GM06990 (cell line): ENCODE results near the gene NRARP.

Experiments
- DNase-seq: peaks from one replicate; pipeline ENCODE4 v3.0.0-alpha.2; 2011; ENCODE audit not compliant: insufficient read length; ENCODE audit errors: extremely low read depth
- H3K27me3 ChIP-seq: replicated peaks from 2 replicates; pipeline ENCODE4 v1.6.0; 2011; ENCODE audit warnings: low read length; ENCODE audit not compliant: control insufficient read depth, insufficient read depth
- H3K36me3 ChIP-seq: 2 replicates; pipeline ENCODE4 v1.5.1; 2011; ENCODE audit warnings: low read length; ENCODE audit not compliant: control insufficient read depth, insufficient read depth
- H3K4me3 ChIP-seq: replicated peaks from 2 replicates; pipeline ENCODE4 v1.5.1; 2011; ENCODE audit warnings: low read depth, mild to moderate bottlenecking, control low read depth, low read length
- CTCF ChIP-seq: IDR thresholded peaks from 2 replicates; pipeline ENCODE4 v1.5.1; 2011; ENCODE audit warnings: low read length, control low read depth, mild to moderate bottlenecking, inconsistent platforms; ENCODE audit not compliant: insufficient read depth, poor library complexity, severe bottlenecking

NRARP gene

GRCh38 chr9:137308057-137308619 is 6.1 kb upstream of the NRARP start:
- H3K36me3 ChIP-seq = no peaks in the 10 kb centered on the region
- DNase-seq = peak; percentile 8
- TF ChIP-seq CTCF = no peak
- no peaks in the 10 kb centered on the region; the same call in 1 of the 2 replicates for H3K27me3 ChIP-seq
- no peak overlapping the region for H3K4me3 ChIP-seq

GRCh38 chr9:137307255-137308056 is 5.4 kb upstream of the NRARP start:
- TF ChIP-seq CTCF = no peak
- H3K36me3 ChIP-seq = no peaks in the 10 kb centered on the region
- no peak overlapping the region; the same call in 1 of the 2 replicates for H3K4me3 ChIP-seq
- DNase-seq = peak; percentile 23
- no peaks in the 10 kb centered on the region; the same call in 1 of the 2 replicates for H3K27me3 ChIP-seq

- no peaks in the 10 kb centered on the region for H3K36me3 ChIP-seq
- no peaks in the 10 kb centered on the region; the same call in 1 of the 2 replicates for H3K27me3 ChIP-seq
- no peak for TF ChIP-seq CTCF
- no peak overlapping the region for H3K4me3 ChIP-seq
- peak; percentile 13 for DNase-seq
These were observed 4.8 kb upstream of the NRARP start for GRCh38 chr9:137306850-137307254.

GRCh38 chr9:137306066-137306849 is 4.2 kb upstream of the NRARP start:
- no peaks in the 10 kb centered on the region for H3K36me3 ChIP-seq
- no peak overlapping the region for H3K4me3 ChIP-seq
- TF ChIP-seq CTCF = no peak
- H3K27me3 ChIP-seq = no peaks in the 10 kb centered on the region; the same call in 1 of the 2 replicates
- no peak for DNase-seq

GRCh38 chr9:137305798-137306065 is 3.7 kb upstream of the NRARP start:
- no peak overlapping the region for H3K4me3 ChIP-seq
- no peak for DNase-seq
- no peaks in the 10 kb centered on the region; the same call in 1 of the 2 replicates for H3K27me3 ChIP-seq
- no peaks in the 10 kb centered on the region for H3K36me3 ChIP-seq
- no peak for TF ChIP-seq CTCF
